ENCODE measurements around the gene GLG1.
"Not testable (repeated sequence)": the region's sequence is repeated elsewhere in the genome, so short reads cannot be mapped to it uniquely, and the experiment has no call there.

DNA sequence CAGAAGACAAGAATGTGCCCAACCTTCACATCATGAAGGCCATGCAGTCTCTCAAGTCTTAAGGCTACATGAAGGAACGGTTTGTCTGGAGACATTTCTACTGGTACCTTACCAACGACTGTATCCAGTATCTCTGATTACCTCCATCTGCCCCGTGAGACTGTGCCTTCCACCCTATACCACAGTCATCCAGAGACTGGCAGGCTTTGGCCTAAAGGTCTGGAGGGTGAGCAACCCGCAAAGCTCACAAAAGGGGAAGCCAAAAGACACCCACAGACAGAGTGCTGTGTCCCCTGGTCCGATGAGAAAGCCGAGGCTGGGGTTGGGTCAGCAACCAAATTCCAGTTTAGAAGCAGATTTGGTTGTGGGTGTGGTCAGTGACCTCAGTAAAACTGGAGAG is 54.6 kb downstream of the GLG1 start:
- not testable (repeated sequence) for TF ChIP-seq POLR2A (IDR thresholded peaks at IDR 0.05; ENCODE audit: low read length); GATA1 (IDR thresholded peaks at IDR 0.05; ENCODE audit: low read depth, low read length)
